Measurements from ENCODE around the gene ICAM1. TPM values are rescaled to one million over a fixed set of nuclear protein-coding genes. Genes with fewer than 3 reads are reported as not detected.
A peak's percentile ranks its signal among the peaks of the same experiment; 100 is the strongest.

The ICAM1 gene
- total RNA-seq, 1 donor from 2014 or later: 0.80 TPM

- Mint-ChIP-seq H3K36me3 (peaks cover 8% of the 10 kb centered on the region), H3K27me3 (ENCODE audit: insufficient read depth, low read depth) (peaks cover 2% of the 10 kb centered on the region), H3K4me3 (no peak overlapping the region), H3K4me1 (no peaks in the 10 kb centered on the region), H3K27ac (peak overlapping the region; percentile 20), H3K9me3 (no peaks in the 10 kb centered on the region)
- Histone ChIP-seq H3K4me1 (no peaks in the 10 kb centered on the region), H3K36me3 (peaks cover 9% of the 10 kb centered on the region), H3F3A (ENCODE audit: low read depth) (peaks cover 17% of the 10 kb centered on the region), H3K79me2 (ENCODE audit: low read depth) (no peaks in the 10 kb centered on the region), H4K20me1 (ENCODE audit: low read depth) (peaks cover 14% of the 10 kb centered on the region), H3K27ac (no peak overlapping the region), H3K9me3 (ENCODE audit: low read depth) (no peaks in the 10 kb centered on the region), H3K9ac (no peak overlapping the region), H3K4me3 (no peak overlapping the region), H3K4me2 (no peak overlapping the region), H3K27me3 (no peaks in the 10 kb centered on the region), H2AFZ (replicated peaks) (no peak overlapping the region)
- DNase-seq (ENCODE audit: low spot score): no peak
- TF ChIP-seq EZH2phosphoT487 (IDR thresholded peaks at IDR 0.05) (no peak), EZH2 (IDR thresholded peaks at IDR 0.05) (no peak), CTCF (IDR thresholded peaks at IDR 0.05) (no peak)
Measured at GRCh38 chr19:10321874-10322835, 51.2 kb downstream of the ICAM1 start.

DNA sequence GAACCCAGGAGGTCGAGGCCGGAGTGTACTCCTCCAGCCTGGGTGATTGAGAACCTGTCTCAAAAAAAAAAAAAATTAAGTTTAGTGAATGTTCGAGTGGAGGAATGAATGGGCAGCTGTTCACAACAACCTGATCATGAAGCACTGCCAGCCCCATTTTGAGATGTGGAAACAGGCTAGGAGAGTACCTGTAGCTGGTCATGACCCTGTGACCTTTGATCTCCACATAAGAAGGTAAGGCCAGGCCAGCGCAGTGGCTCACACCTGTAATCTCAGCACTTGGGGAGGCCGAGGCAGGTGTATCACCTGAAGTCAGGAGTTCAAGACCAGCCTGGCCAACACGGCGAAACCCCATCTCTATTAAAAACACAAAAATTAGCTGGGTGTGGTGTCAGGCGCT, 54.8 kb downstream of the ICAM1 start:
- peaks cover 9% of the 10 kb centered on the region for H3K36me3 Mint-ChIP-seq
- no peak overlapping the region for H2AFZ ChIP-seq (replicated peaks)
- H3F3A ChIP-seq (ENCODE audit: low read depth): no peaks in the 10 kb centered on the region
- H3K4me3 Mint-ChIP-seq: no peak overlapping the region
- H3K27me3 ChIP-seq: no peaks in the 10 kb centered on the region
- H3K9me3 Mint-ChIP-seq: no peaks in the 10 kb centered on the region
- no peak for DNase-seq (ENCODE audit: low spot score)
- peaks cover 9% of the 10 kb centered on the region for H3K36me3 ChIP-seq
- no peaks in the 10 kb centered on the region for H3K27me3 Mint-ChIP-seq (ENCODE audit: insufficient read depth, low read depth)
- no peaks in the 10 kb centered on the region for H3K9me3 ChIP-seq (ENCODE audit: low read depth)
- H3K4me3 ChIP-seq: no peak overlapping the region
- H3K27ac Mint-ChIP-seq: no peak overlapping the region
- no peak for TF ChIP-seq CTCF (IDR thresholded peaks at IDR 0.05)
- no peak for TF ChIP-seq EZH2 (IDR thresholded peaks at IDR 0.05)
- no peak for TF ChIP-seq EZH2phosphoT487 (IDR thresholded peaks at IDR 0.05)
- H3K4me2 ChIP-seq: no peak overlapping the region
- H3K4me1 ChIP-seq: no peaks in the 10 kb centered on the region
- H3K79me2 ChIP-seq (ENCODE audit: low read depth): peaks cover 18% of the 10 kb centered on the region
- H3K9ac ChIP-seq: no peak overlapping the region
- no peak overlapping the region for H3K27ac ChIP-seq
- H3K4me1 Mint-ChIP-seq: no peaks in the 10 kb centered on the region
- peaks cover 43% of the 10 kb centered on the region for H4K20me1 ChIP-seq (ENCODE audit: low read depth)

GRCh38 chr19:10327793-10328192, 56.9 kb downstream of the ICAM1 start:
- no peaks in the 10 kb centered on the region for H3K9me3 Mint-ChIP-seq
- H3K4me1 Mint-ChIP-seq: peaks cover 8% of the 10 kb centered on the region
- no peak overlapping the region for H2AFZ ChIP-seq (replicated peaks)
- H3K36me3 Mint-ChIP-seq: peaks cover 4% of the 10 kb centered on the region
- peaks cover 5% of the 10 kb centered on the region for H3K27me3 Mint-ChIP-seq (ENCODE audit: insufficient read depth, low read depth)
- H3K4me2 ChIP-seq: no peak overlapping the region
- H3K9me3 ChIP-seq (ENCODE audit: low read depth): no peaks in the 10 kb centered on the region
- no peak overlapping the region for H3K4me3 Mint-ChIP-seq
- H4K20me1 ChIP-seq (ENCODE audit: low read depth): peaks cover 61% of the 10 kb centered on the region
- H3K4me1 ChIP-seq: peaks cover 9% of the 10 kb centered on the region
- no peak for DNase-seq (ENCODE audit: low spot score)
- H3K9ac ChIP-seq: no peak overlapping the region
- peaks cover 9% of the 10 kb centered on the region for H3K36me3 ChIP-seq
- H3K79me2 ChIP-seq (ENCODE audit: low read depth): peaks cover 38% of the 10 kb centered on the region
- no peaks in the 10 kb centered on the region for H3K27me3 ChIP-seq
- no peak overlapping the region for H3K27ac Mint-ChIP-seq
- no peaks in the 10 kb centered on the region for H3F3A ChIP-seq (ENCODE audit: low read depth)
- no peak overlapping the region for H3K27ac ChIP-seq
- no peak overlapping the region for H3K4me3 ChIP-seq
- TF ChIP-seq CTCF (IDR thresholded peaks at IDR 0.05) (no peak), EZH2 (IDR thresholded peaks at IDR 0.05) (no peak), EZH2phosphoT487 (IDR thresholded peaks at IDR 0.05) (no peak)

All from neural progenitor cell (in vitro differentiated cells).